Skeletal muscle tissue (tissue), 4 donors: ENCODE results near the gene PCSK7. TPM values are rescaled to one million over a fixed set of nuclear protein-coding genes. Genes with fewer than 3 reads are reported as not detected.
A peak's percentile ranks its signal among the peaks of the same experiment; 100 is the strongest.
"Not testable (repeated sequence)": the region's sequence is repeated elsewhere in the genome, so short reads cannot be mapped to it uniquely, and the experiment has no call there.

Experiments
- H3K27ac ChIP-seq: one replicate; pipeline ENCODE4 v1.7.0; 2013; ENCODE audit warnings: mild to moderate bottlenecking, low read depth, low read length, inconsistent platforms
- H3K27me3 ChIP-seq, 3 donors: one replicate each; pipeline ENCODE4 v1.7.0; 2013; ENCODE audit warnings: low read length in 3 of 3; ENCODE audit not compliant: control insufficient read depth in 3 of 3, insufficient read depth in 3 of 3
- H3K36me3 ChIP-seq, 3 donors: one replicate each; pipeline ENCODE4 v1.7.0; 2013; ENCODE audit warnings: low read length in 3 of 3; ENCODE audit not compliant: control insufficient read depth in 3 of 3, insufficient read depth in 3 of 3
- H3K4me1 ChIP-seq, 3 donors: one replicate each; pipeline ENCODE4 v1.7.0; 2013; ENCODE audit warnings: low read length in 3 of 3, mild to moderate bottlenecking in 3 of 3; ENCODE audit not compliant: control insufficient read depth in 3 of 3, insufficient read depth in 3 of 3
- H3K4me3 ChIP-seq, 3 donors: one replicate each; pipeline ENCODE4 v1.7.0; 2013; ENCODE audit warnings: low read length in 3 of 3
- H3K9ac ChIP-seq, 3 donors: one replicate each; pipeline ENCODE4 v1.7.0; 2013; ENCODE audit warnings: low read length in 3 of 3, mild to moderate bottlenecking in 3 of 3, moderate library complexity in 2 of 3, low read depth in 1 of 3
- H3K9me3 ChIP-seq, 3 donors: one replicate each; pipeline ENCODE4 v1.7.0; 2013; ENCODE audit warnings: low read length in 3 of 3; ENCODE audit not compliant: control insufficient read depth in 3 of 3
- total RNA-seq: library from RNA; depleted of rRNA; stranded (reverse); fragments of >200 nt; gene quantifications from one replicate; pipeline ENCODE4 v1.2.3, GENCODE V29; 2014
- donor health status: Osteomylitis.

PCSK7 gene
- total RNA-seq, 1 donor from 2014 or later: 16.2 TPM

DNA sequence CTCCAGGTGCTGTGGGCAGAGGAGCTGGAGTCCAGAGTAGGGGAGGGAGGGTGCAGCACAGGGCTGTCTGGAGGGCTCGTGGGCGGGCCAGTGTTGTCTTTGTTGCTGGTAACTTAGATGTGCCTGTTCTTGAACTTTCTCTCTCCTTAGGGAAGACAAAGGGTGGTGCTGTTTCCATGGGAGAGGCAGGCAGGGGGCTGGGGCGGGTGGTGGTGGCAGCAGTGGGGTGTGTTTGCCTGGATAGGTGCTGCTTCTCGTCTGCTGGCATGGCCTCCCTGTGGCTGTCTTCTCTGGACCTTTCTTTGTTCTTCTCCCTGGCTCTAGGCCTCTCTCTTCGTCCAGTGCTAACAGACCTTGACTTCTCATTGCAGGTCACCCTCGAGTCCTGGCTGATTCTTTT lies 44.9 kb downstream of the PCSK7 start:
- no peak overlapping the region for H3K27ac ChIP-seq
- H3K4me3 ChIP-seq: no peak overlapping the region
- no peaks in the 10 kb centered on the region for H3K27me3 ChIP-seq
- peaks cover 0 to 2% (median 0%) of the 10 kb centered on the region in 3 donors for H3K4me1 ChIP-seq
- no peaks in the 10 kb centered on the region for H3K9me3 ChIP-seq
- H3K36me3 ChIP-seq: peaks cover 67 to 78% (median 74%) of the 10 kb centered on the region in 3 donors
- no peak overlapping the region for H3K9ac ChIP-seq

DNA sequence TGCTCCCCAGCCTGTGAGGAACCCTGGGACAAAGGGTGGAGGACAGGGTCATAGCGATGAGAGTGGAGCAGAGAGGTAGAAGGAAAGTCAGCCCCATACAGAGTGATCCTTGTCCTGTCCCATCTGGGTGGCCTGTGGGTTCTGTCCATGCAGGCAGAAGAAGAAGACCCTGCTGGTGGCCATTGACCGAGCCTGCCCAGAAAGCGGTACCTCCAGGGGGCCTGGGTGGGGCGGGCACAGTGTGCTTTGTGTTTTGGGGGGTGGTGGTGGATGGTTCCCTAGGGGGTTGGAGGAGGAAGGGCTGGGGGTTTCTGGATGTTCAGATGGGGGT lies 45.5 kb downstream of the PCSK7 start:
- Histone ChIP-seq H3K27ac (peak overlapping the region; percentile 28), H3K9ac (no peak overlapping the region), H3K4me3 (no peak overlapping the region), H3K36me3 (peaks cover 66 to 75% (median 70%) of the 10 kb centered on the region in 3 donors), H3K4me1 (peaks cover 2 to 4% (median 2%) of the 10 kb centered on the region in 3 donors), H3K27me3 (no peaks in the 10 kb centered on the region), H3K9me3 (no peaks in the 10 kb centered on the region)

- Histone ChIP-seq H3K9me3 (no peaks in the 10 kb centered on the region), H3K36me3 (peaks cover 68 to 73% (median 70%) of the 10 kb centered on the region in 3 donors), H3K27ac (peak overlapping the region; percentile 28), H3K9ac (no peak overlapping the region), H3K4me3 (no peak overlapping the region), H3K27me3 (no peaks in the 10 kb centered on the region), H3K4me1 (peaks cover 7 to 9% (median 7%) of the 10 kb centered on the region in 3 donors)
These were observed 46.0 kb downstream of the PCSK7 start for GRCh38 chr11:117185736-117186430.

GRCh38 chr11:117183724-117184349 lies 48.0 kb downstream of the PCSK7 start:
- peaks cover 49 to 53% (median 50%) of the 10 kb centered on the region in 3 donors for H3K36me3 ChIP-seq
- no peak overlapping the region for H3K27ac ChIP-seq
- H3K9ac ChIP-seq: no peak overlapping the region
- no peaks in the 10 kb centered on the region for H3K9me3 ChIP-seq
- no peak overlapping the region for H3K4me3 ChIP-seq
- no peaks in the 10 kb centered on the region for H3K27me3 ChIP-seq
- H3K4me1 ChIP-seq: peaks cover 20 to 24% (median 21%) of the 10 kb centered on the region in 3 donors

DNA sequence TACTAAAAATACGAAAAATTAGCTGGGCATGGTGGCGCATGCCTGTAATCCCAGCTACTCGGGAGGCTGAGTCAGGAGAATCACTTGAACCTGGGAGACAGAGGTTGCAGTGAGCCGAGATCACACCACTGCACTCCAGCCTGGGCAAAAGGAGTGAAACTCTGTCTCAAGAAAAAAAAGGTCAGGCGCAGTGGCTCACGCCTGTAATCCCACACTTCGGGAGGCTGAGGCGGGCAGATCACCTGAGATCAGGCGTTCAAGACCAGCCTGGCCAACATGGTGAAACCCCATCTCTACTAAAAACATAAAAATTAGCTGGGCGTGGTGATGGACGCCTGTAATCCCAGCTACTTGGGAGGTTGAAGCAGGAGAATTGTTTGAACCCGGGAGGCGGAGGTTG lies 48.7 kb downstream of the PCSK7 start:
- peaks cover 22 to 30% (median 23%) of the 10 kb centered on the region in 3 donors for H3K4me1 ChIP-seq
- H3K36me3 ChIP-seq: peaks cover 43 to 47% (median 45%) of the 10 kb centered on the region in 3 donors
- H3K4me3 ChIP-seq, H3K9ac ChIP-seq, H3K9me3 ChIP-seq, H3K27ac ChIP-seq, H3K27me3 ChIP-seq: not testable (repeated sequence)

- Histone ChIP-seq H3K4me3 (no peak overlapping the region), H3K4me1 (peaks cover 27 to 36% (median 29%) of the 10 kb centered on the region in 3 donors), H3K27ac (no peak overlapping the region), H3K27me3 (no peaks in the 10 kb centered on the region), H3K9me3 (no peaks in the 10 kb centered on the region), H3K36me3 (peaks cover 39 to 40% (median 39%) of the 10 kb centered on the region in 3 donors), H3K9ac (no peak overlapping the region)
These were observed 49.3 kb downstream of the PCSK7 start for GRCh38 chr11:117182551-117182935.

- H3K27ac ChIP-seq: no peak overlapping the region
- H3K36me3 ChIP-seq: peaks cover 32 to 34% (median 34%) of the 10 kb centered on the region in 3 donors
These were observed 50.0 kb downstream of the PCSK7 start for GRCh38 chr11:117181586-117182550.

DNA sequence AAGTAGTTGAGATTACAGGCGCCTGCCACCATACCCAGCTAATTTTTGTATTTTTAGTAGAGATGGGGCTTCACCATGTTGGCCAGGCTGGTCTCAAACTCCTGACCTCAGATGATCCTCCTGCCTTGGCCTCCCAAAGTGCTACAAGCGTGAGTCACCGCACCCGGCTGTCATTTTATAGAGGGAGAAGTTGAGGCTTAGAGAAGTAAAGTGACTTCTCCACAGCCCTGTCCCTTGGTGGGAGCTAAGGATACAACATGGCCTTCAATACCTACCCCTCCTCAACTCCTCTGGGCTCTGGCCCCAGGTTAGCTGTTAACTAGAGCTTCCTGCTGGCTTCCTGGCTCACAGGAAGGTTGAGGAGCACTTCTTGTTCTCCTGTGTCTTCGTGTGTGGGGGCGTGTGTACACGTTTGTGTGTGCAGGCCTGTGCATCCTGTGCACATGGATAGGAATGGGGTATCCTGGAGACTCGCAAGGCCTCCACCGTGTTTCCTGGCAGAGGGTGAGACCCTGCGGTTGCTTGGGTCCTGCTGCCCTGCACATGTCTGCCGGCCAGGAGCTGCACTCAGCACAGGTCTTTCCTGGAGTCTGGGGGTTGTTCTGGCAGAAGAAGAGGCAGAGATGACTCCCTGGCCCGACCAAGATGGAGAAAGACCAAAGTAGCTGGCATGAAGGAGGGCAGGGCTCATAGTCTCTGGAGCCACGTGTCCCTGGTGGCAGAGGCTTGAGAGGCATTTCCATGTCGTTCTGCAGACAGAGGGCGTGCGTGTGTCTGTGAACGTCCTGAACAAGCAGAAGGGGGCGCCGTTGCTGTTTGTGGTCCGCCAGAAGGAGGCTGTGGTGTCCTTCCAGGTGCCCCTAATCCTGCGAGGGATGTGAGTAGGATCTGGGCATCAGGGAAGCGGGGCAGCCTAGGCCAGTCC lies 51.0 kb downstream of the PCSK7 start:
- Histone ChIP-seq H3K27ac (no peak overlapping the region), H3K9ac (peak overlapping the region in 1 of 3 donors; percentile 64), H3K4me1 (peaks cover 27 to 36% (median 29%) of the 10 kb centered on the region in 3 donors), H3K9me3 (no peaks in the 10 kb centered on the region), H3K4me3 (peak overlapping the region; percentile 9 to 52 (median 38)), H3K27me3 (no peaks in the 10 kb centered on the region), H3K36me3 (peaks cover 24 to 28% (median 26%) of the 10 kb centered on the region in 3 donors)

More at GRCh38 chr11:117181586-117182550, 50.0 kb downstream of the PCSK7 start:
- H3K9me3 ChIP-seq: no peaks in the 10 kb centered on the region
- H3K4me3 ChIP-seq: no peak overlapping the region
- no peak overlapping the region for H3K9ac ChIP-seq
- peaks cover 27 to 36% (median 29%) of the 10 kb centered on the region in 3 donors for H3K4me1 ChIP-seq
- H3K27me3 ChIP-seq: no peaks in the 10 kb centered on the region

DNA sequence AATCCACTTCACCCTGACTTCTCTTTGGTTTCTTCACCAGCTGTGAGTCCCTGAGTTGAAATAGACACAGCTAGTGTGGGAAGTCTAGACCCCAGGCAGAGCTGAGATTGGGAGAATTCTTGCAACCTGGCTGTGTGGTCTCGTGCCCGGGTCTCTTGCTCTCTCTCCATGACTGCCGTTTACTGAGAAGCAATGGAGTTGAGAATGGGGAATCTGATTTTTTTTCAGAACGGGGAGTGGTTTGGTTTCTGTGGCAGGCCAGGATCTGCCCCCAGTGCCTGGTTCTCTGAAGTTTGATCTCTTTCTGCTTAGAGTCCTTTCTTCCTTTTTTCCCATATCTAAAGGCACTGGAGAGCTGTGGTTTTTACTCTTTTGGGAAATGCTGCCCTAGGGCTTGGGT lies 51.9 kb downstream of the PCSK7 start:
- Histone ChIP-seq H3K27me3 (no peaks in the 10 kb centered on the region), H3K4me1 (peaks cover 27 to 36% (median 29%) of the 10 kb centered on the region in 3 donors), H3K9me3 (no peaks in the 10 kb centered on the region), H3K27ac (peak overlapping the region; percentile 89), H3K36me3 (peaks cover 18 to 25% (median 20%) of the 10 kb centered on the region in 3 donors), H3K4me3 (peak overlapping the region; percentile 77 to 98 (median 91)), H3K9ac (peak overlapping the region; percentile 90 to 95 (median 94))
